GM12874 (cell line): ENCODE measurements around the gene KAZALD1.

Source experiments
- TF ChIP-seq, protein P1 (sequence below): IDR thresholded peaks from 2 replicates; pipeline ENCODE4 v1.5.1; 2011; ENCODE audit warnings: low read depth, mild to moderate bottlenecking, control low read depth, low read length, moderate library complexity; ENCODE audit not compliant: insufficient read depth

KAZALD1 gene

GRCh38 chr10:101111547-101111946, 49.8 kb downstream of the KAZALD1 start:
- TF ChIP-seq, protein P1, sequence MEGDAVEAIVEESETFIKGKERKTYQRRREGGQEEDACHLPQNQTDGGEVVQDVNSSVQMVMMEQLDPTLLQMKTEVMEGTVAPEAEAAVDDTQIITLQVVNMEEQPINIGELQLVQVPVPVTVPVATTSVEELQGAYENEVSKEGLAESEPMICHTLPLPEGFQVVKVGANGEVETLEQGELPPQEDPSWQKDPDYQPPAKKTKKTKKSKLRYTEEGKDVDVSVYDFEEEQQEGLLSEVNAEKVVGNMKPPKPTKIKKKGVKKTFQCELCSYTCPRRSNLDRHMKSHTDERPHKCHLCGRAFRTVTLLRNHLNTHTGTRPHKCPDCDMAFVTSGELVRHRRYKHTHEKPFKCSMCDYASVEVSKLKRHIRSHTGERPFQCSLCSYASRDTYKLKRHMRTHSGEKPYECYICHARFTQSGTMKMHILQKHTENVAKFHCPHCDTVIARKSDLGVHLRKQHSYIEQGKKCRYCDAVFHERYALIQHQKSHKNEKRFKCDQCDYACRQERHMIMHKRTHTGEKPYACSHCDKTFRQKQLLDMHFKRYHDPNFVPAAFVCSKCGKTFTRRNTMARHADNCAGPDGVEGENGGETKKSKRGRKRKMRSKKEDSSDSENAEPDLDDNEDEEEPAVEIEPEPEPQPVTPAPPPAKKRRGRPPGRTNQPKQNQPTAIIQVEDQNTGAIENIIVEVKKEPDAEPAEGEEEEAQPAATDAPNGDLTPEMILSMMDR = no peak

GRCh38 chr10:101112799-101113594, 51.2 kb downstream of the KAZALD1 start:
- TF ChIP-seq, protein P1 = no peak

- TF ChIP-seq, protein P1 = no peak
Observed at GRCh38 chr10:101113890-101114403, 52.2 kb downstream of the KAZALD1 start.

DNA sequence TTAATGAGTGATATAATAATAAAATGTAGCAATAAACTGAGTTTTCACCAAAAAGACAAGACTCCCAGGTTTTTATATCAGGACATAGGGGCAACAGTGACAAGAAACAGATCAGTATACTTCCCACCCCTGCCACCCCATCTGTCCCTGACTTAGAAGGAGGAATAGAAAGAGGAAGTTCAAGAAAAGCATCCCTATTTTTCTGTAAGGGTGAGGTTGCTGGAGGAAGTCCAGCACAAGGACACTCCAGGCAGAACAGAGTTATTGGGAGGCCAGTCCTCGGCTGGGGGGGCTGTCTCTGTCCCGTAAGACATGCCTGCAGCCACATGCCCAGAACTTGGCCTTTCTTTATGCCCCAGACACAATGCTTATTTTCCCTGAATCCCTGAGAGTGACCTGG, 52.9 kb downstream of the KAZALD1 start:
- TF ChIP-seq, protein P1 = no peak
